AG10803 (cell line): ENCODE measurements around the gene VSIG8.

Experiments used
- DNase-seq: peaks from one replicate; pipeline ENCODE4 v3.0.0; 2010; ENCODE audit warnings: low read depth
- H3K4me3 ChIP-seq: 2 replicates; pipeline ENCODE4 v1.5.1; 2011; ENCODE audit warnings: mild to moderate bottlenecking, low read length, control low read depth
- CTCF ChIP-seq: conservative IDR thresholded peaks from 2 replicates; pipeline ENCODE4 v1.5.1; 2011; ENCODE audit warnings: mild to moderate bottlenecking, low read length, control low read depth, inconsistent platforms

Gene VSIG8

GRCh38 chr1:159839116-159839849 is 23.2 kb downstream of the VSIG8 start:
- H3K4me3 ChIP-seq: no peak overlapping the region
- DNase-seq: no peak
- no peak for TF ChIP-seq CTCF

DNA sequence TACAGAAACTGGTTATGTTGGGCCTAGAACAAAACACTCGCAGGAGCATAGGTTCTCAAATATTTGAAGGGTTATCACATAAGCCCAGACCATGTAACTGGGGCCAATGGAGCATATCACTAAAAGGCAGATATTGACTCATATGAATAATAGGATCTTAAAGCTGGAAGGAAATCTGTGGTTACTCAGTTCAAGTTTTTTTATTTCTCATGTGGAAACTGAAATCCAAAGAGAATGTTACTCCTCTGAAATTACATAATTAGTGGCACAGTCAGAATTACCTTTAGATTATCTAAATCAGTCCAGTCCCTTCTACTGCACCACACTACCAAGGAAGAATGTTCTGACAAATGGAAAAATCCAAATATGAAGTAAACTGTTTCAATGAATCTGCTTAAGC is 23.7 kb downstream of the VSIG8 start:
- no peak overlapping the region for H3K4me3 ChIP-seq
- DNase-seq: no peak
- TF ChIP-seq CTCF: no peak

- peak; percentile 29 for DNase-seq
- no peak overlapping the region for H3K4me3 ChIP-seq
- TF ChIP-seq CTCF: no peak; the same call in 1 of the 2 replicates
Observed at GRCh38 chr1:159835862-159836525, 26.5 kb downstream of the VSIG8 start.

GRCh38 chr1:159835356-159835755 is 27.1 kb downstream of the VSIG8 start:
- TF ChIP-seq CTCF: no peak
- DNase-seq: peak; percentile 34
- H3K4me3 ChIP-seq: no peak overlapping the region

GRCh38 chr1:159832309-159832708 is 30.1 kb downstream of the VSIG8 start:
- TF ChIP-seq CTCF: no peak
- peak; percentile 22 for DNase-seq

GRCh38 chr1:159831412-159832141 is 30.9 kb downstream of the VSIG8 start:
- no peak for DNase-seq

More at GRCh38 chr1:159832309-159832708, 30.1 kb downstream of the VSIG8 start:
- no peak overlapping the region for H3K4me3 ChIP-seq

More at GRCh38 chr1:159831412-159832141, 30.9 kb downstream of the VSIG8 start:
- no peak overlapping the region for H3K4me3 ChIP-seq
- TF ChIP-seq CTCF: no peak
